HepG2 (cell line): ENCODE measurements around the gene TANC1. TPM values are rescaled to one million over a fixed set of nuclear protein-coding genes. Genes with fewer than 3 reads are reported as not detected.
A peak's percentile ranks its signal among the peaks of the same experiment; 100 is the strongest.

Experiments used
- ATAC-seq: fragments of 200-7000 bp; cut with Tn5 transposase; 3 replicates; pipeline ENCODE4 v1.9.1; 2020; ENCODE audit warnings: mild to moderate bottlenecking, moderate library complexity
- BruUV-seq: library from RNA; stranded (reverse); fragments of 400-500 nt; replicated peaks from 2 replicates; lab custom pipeline; 2021; lab: Mats Ljungman, UMichigan
- CTCF ChIA-PET: fragments of 300-600 bp; formaldehyde crosslinking; extraction: SDS; loops from one replicate; lab custom pipeline; 2021; ENCODE audit warnings: low total read pairs, inconsistent platforms, low intra/inter-chr PET ratio; lab: Yijun Ruan, JAX
- POLR2A ChIA-PET: fragments of 350-600 bp; sonication (Branson Sonifier 250); formaldehyde crosslinking; loops from one replicate; lab custom pipeline; 2020; ENCODE audit warnings: antibody characterized with exemption, inconsistent platforms; lab: Yijun Ruan, JAX
- DNase-seq: peaks from one replicate; pipeline ENCODE4 v3.0.0-alpha.2; 2015; ENCODE audit warnings: low spot score
- FAIRE-seq: peaks from 3 replicates; lab custom pipeline; 2011; peaks lifted over from hg19 to GRCh38; lab: Jason Lieb, UNC
- H2AFZ ChIP-seq: one replicate; pipeline ENCODE4 v1.6.1; 2011; ENCODE audit warnings: low read length, inconsistent platforms
- H3K27ac ChIP-seq: fragments of 300-600 bp; 3 replicates; pipeline ENCODE4 v1.8.0; 2011; ENCODE audit warnings: mixed run types, mild to moderate bottlenecking, mixed read lengths, low read length, inconsistent platforms; ENCODE audit not compliant: insufficient read depth; ENCODE audit errors: extremely low read length
- H3K27me3 ChIP-seq, 2 experiments: fragments of 200-600 bp in 1 of 2; 2 replicates in 1 of 2; 3 replicates in 1 of 2; pipeline versions ENCODE4 v1.6.0 to v1.8.0; 2011; ENCODE audit warnings: low read length in 2 of 2, mild to moderate bottlenecking in 2 of 2, moderate library complexity in 2 of 2, inconsistent platforms in 1 of 2; ENCODE audit not compliant: insufficient read depth in 2 of 2, control insufficient read depth in 1 of 2
- H3K36me3 ChIP-seq, 2 experiments: fragments of 200-600 bp in 1 of 2; replicated peaks in 1 of 2; 2 replicates in 1 of 2; 3 replicates in 1 of 2; pipeline versions ENCODE4 v1.5.1 to v1.8.0; 2011; ENCODE audit warnings: low read length in 2 of 2, inconsistent platforms in 1 of 2; ENCODE audit not compliant: insufficient read depth in 2 of 2, control insufficient read depth in 1 of 2
- H3K4me1 ChIP-seq: 2 replicates; pipeline ENCODE4 v1.5.1; 2012; ENCODE audit warnings: low read length, inconsistent platforms; ENCODE audit not compliant: insufficient read depth
- H3K4me2 ChIP-seq: 2 replicates; pipeline ENCODE4 v1.6.0; 2011; ENCODE audit warnings: low read depth, low read length, inconsistent platforms
- H3K4me3 ChIP-seq, 3 experiments: fragments of 200-600 bp in 1 of 3; sonication (generic), shearing (Covaris generic) in 1 of 3; replicated peaks in 1 of 3; 2 replicates each; pipeline ENCODE4 v1.5.1; 2011 to 2016; ENCODE audit warnings: low read length in 3 of 3, inconsistent platforms in 2 of 3, low read depth in 2 of 3, mild to moderate bottlenecking in 2 of 3, control low read depth in 1 of 3, mixed read lengths in 1 of 3; ENCODE audit not compliant: insufficient read depth in 1 of 3
- H3K79me2 ChIP-seq: one replicate; pipeline ENCODE4 v1.6.1; 2011; ENCODE audit warnings: low read length, inconsistent platforms; ENCODE audit not compliant: insufficient read depth
- H3K9ac ChIP-seq: 2 replicates; pipeline ENCODE4 v1.6.0; 2011; ENCODE audit warnings: mild to moderate bottlenecking, low read depth, low read length, inconsistent platforms; ENCODE audit not compliant: insufficient read depth
- H3K9me3 ChIP-seq: 2 replicates; pipeline ENCODE4 v1.5.1; 2012; ENCODE audit warnings: mild to moderate bottlenecking, low read length
- H4K20me1 ChIP-seq: 2 replicates; pipeline ENCODE4 v1.6.0; 2011; ENCODE audit warnings: inconsistent platforms, mild to moderate bottlenecking, low read length, moderate library complexity; ENCODE audit not compliant: insufficient read depth
- ATF7 ChIP-seq, 2 experiments: fragments of 450-650 bp in 1 of 2; sonication (generic) in 1 of 2; formaldehyde crosslinking in 1 of 2; IDR thresholded peaks; 2 replicates each; pipeline versions ENCODE4 v1.4.0 to v1.6.1; 2016 to 2020; ENCODE audit warnings: antibody characterized with exemption in 1 of 2, mild to moderate bottlenecking in 1 of 2, missing genetic modification reagents in 1 of 2
- BCL6 ChIP-seq: IDR thresholded peaks from 2 replicates; pipeline ENCODE4 v1.6.1; 2016; ENCODE audit warnings: missing genetic modification reagents, missing compliant biosample characterization
- CEBPB ChIP-seq: IDR thresholded peaks from 2 replicates; pipeline ENCODE4 v1.6.1; 2011; ENCODE audit warnings: low read depth, low read length, improper control_type of control experiment, borderline replicate concordance
- IKZF4 ChIP-seq: sonication (generic); formaldehyde crosslinking; IDR thresholded peaks from 2 replicates; pipeline ENCODE4 v1.5.1; 2020; ENCODE audit warnings: borderline replicate concordance, mild to moderate bottlenecking, low read depth, missing genetic modification reagents; ENCODE audit errors: not compliant biosample characterization
- ZNF263 ChIP-seq: sonication (generic); formaldehyde crosslinking; IDR thresholded peaks from 2 replicates; pipeline ENCODE4 v1.4.0; 2020; ENCODE audit warnings: missing genetic modification reagents
- WGBS: methylation state at CpG from one replicate; pipeline ENCODE4 v1.1.6; 2017; ENCODE audit warnings: low lambda C conversion rate; 5-methylcytosine and 5-hydroxymethylcytosine counted together
- in situ Hi-C: cut with HindIII; loops from 2 replicates; pipeline ENCODE4 v1.10.0; 2017; ENCODE audit warnings: low pct_unique_long_range_greater_than_20kb; ENCODE audit not compliant: extremely low pct_ligation_motif_present
- intact Hi-C: fragments of 100-400 bp; cut with micrococcal nuclease; formaldehyde crosslinking; loops from one replicate; pipeline ENCODE4 v1.10.0; 2022; ENCODE audit not compliant: unreplicated experiment
- polyA plus RNA-seq, 8 experiments: library from polyadenylated mRNA; depleted of rRNA in 3 of 8; stranded (reverse) in 7 of 8; unstranded in 1 of 8; fragments of >200 nt; fragmentation: Illumina TruSeq in 4 of 8; extraction: Trizol in 4 of 8; gene quantifications; 2 replicates each; pipeline versions ENCODE4 v1.2.1 to v1.2.3, GENCODE V29; 2011 to 2016; ENCODE audit warnings: low read depth in 4 of 8, missing spikeins in 1 of 8, mixed read lengths in 1 of 8; ENCODE audit not compliant: insufficient read depth in 1 of 8
- total RNA-seq, 5 experiments: library from RNA; depleted of rRNA; stranded (reverse); fragments of >200 nt; fragmentation: Illumina TruSeq; extraction: Trizol; gene quantifications; 2 replicates each; pipeline ENCODE4 v1.2.3, GENCODE V29; 2016; ENCODE audit warnings: low read depth in 1 of 5
- TF ChIP-seq, protein P1 (sequence below): sonication (generic); formaldehyde crosslinking; IDR thresholded peaks from 2 replicates; pipeline ENCODE4 v1.4.0; 2020; ENCODE audit warnings: low read depth, mild to moderate bottlenecking, missing genetic modification reagents
- TF ChIP-seq, protein P2 (sequence below): sonication (generic); formaldehyde crosslinking; IDR thresholded peaks from 2 replicates; pipeline ENCODE4 v1.5.1; 2020; ENCODE audit warnings: missing genetic modification reagents, mild to moderate bottlenecking, borderline replicate concordance
- TF ChIP-seq, protein P3 (sequence below), 2 experiments: fragments of 450-650 bp in 1 of 2; sonication (generic) in 1 of 2; formaldehyde crosslinking; IDR thresholded peaks; 2 replicates each; pipeline versions ENCODE4 v1.5.0 to v1.8.0; 2020 to 2022; ENCODE audit warnings: mild to moderate bottlenecking in 1 of 2, missing genetic modification reagents in 1 of 2

Gene TANC1
- total and polyA plus RNA-seq, 2 of the 13 experiments (the other 11 are each of a cell fraction or from before 2014, with no cell fraction given): 2.3 to 5.6 TPM

DNA sequence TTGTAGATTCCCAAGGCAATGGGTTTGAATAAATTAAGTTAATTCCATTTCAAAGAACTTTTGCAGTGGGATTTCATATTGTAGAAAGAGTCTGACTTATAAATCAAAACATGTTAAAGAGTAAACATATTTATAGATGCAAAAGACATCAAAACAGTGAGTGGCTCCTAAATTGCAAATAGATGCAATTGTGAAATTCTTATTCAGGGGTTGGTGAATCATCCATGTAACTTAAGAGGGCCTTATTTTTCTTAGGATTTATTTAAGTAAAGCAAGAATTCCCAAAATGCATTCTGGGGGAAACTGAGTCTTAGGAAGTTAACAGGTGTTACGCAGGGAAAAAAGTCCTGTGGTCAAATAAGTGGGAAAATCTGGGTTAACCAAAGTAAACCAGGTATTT is 11.3 kb downstream of the TANC1 start:
- CTCF ChIA-PET: no interaction called here
- no peaks in the 10 kb centered on the region for H3K9me3 ChIP-seq
- FAIRE-seq (no peak), ATAC-seq (no peak), DNase-seq (no peak)
- peaks cover 2% of the 10 kb centered on the region for H3K79me2 ChIP-seq
- H3K4me2 ChIP-seq: no peak overlapping the region
- POLR2A ChIA-PET: no interaction called here
- in situ Hi-C loops (no loop called here), intact Hi-C loops (loop anchor here (10.0 kb wide), 1 partner anchor 685 kb away; no protein-coding TSS in a partner anchor)
- no peaks in the 10 kb centered on the region for H3K36me3 ChIP-seq
- 84% methylated on average over 1 of the region's 1 CpG for WGBS
- BruUV-seq: no TSS peak
- no peaks in the 10 kb centered on the region for H3K27me3 ChIP-seq
- peaks cover 4% of the 10 kb centered on the region; the same call in 1 of the 2 replicates for H3K4me1 ChIP-seq
- no peak overlapping the region for H3K4me3 ChIP-seq
- H4K20me1 ChIP-seq: no peaks in the 10 kb centered on the region
- H3K27ac ChIP-seq: no peak overlapping the region
- H3K9ac ChIP-seq: no peak overlapping the region
- H2AFZ ChIP-seq: no peak overlapping the region
- TF ChIP-seq, protein P1, sequence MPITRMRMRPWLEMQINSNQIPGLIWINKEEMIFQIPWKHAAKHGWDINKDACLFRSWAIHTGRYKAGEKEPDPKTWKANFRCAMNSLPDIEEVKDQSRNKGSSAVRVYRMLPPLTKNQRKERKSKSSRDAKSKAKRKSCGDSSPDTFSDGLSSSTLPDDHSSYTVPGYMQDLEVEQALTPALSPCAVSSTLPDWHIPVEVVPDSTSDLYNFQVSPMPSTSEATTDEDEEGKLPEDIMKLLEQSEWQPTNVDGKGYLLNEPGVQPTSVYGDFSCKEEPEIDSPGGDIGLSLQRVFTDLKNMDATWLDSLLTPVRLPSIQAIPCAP (CRISPR knock-in tag): no peak
- TF ChIP-seq, protein P2, sequence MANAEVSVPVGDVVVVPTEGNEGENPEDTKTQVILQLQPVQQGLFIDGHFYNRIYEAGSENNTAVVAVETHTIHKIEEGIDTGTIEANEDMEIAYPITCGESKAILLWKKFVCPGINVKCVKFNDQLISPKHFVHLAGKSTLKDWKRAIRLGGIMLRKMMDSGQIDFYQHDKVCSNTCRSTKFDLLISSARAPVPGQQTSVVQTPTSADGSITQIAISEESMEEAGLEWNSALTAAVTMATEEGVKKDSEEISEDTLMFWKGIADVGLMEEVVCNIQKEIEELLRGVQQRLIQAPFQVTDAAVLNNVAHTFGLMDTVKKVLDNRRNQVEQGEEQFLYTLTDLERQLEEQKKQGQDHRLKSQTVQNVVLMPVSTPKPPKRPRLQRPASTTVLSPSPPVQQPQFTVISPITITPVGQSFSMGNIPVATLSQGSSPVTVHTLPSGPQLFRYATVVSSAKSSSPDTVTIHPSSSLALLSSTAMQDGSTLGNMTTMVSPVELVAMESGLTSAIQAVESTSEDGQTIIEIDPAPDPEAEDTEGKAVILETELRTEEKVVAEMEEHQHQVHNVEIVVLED (CRISPR knock-in tag): no peak

DNA sequence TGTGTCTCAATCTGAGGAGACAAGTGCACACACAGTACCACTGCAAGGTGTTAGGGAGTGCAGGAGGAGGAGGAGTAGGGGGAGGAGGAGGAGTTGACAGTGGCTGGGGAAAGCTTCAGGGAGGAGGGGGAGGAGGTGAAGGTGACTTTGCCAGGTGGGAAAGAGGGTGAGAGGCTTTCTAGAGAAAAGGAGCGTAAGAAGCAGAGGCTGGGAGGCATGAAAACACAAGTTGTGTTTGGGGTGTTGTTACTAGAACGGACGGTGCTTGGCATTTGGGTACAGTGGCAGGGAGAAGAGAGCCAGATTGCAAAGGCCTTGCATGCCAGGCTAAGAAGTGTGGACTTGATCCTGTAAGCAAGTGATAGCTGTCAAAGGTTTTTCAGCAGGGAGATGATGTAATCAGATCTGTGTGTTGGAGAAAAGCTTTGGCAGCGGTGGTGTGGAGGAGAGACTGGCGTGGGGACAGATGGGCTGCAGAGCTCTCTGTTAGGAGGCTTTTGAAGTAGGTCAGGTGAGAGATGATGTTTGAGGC is 16.2 kb downstream of the TANC1 start:
- Histone ChIP-seq H3K9ac (no peak overlapping the region), H3K27me3 (no peaks in the 10 kb centered on the region)
- TF ChIP-seq, protein P3, sequence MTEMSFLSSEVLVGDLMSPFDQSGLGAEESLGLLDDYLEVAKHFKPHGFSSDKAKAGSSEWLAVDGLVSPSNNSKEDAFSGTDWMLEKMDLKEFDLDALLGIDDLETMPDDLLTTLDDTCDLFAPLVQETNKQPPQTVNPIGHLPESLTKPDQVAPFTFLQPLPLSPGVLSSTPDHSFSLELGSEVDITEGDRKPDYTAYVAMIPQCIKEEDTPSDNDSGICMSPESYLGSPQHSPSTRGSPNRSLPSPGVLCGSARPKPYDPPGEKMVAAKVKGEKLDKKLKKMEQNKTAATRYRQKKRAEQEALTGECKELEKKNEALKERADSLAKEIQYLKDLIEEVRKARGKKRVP (CRISPR knock-in tag; IDR thresholded peaks at IDR 0.05): peak in 1 of 2 experiments; percentile 37; a peak in 1 of 4 replicates
- peak; percentile 90 for TF ChIP-seq ZNF263 (CRISPR knock-in tag)
- TF ChIP-seq BCL6 (CRISPR knock-in tag): no peak
- no peak for TF ChIP-seq IKZF4 (CRISPR knock-in tag)
- TF ChIP-seq ATF7 (IDR thresholded peaks at IDR 0.05): peak; percentile 52; the same call in 1 of the 2 replicates
- no peak for TF ChIP-seq ATF7 (CRISPR knock-in tag; IDR thresholded peaks at IDR 0.05)
- peak; percentile 27; the same call in 1 of the 2 replicates for TF ChIP-seq CEBPB
- TF ChIP-seq, all 625 proteins: peak for 4
- 34% methylated on average over 5 of the region's 5 CpGs for WGBS
- Histone ChIP-seq H3K4me1 (peaks cover 8% of the 10 kb centered on the region; the same call in 1 of the 2 replicates), H3K4me2 (no peak overlapping the region), H2AFZ (no peak overlapping the region), H3K36me3 (no peaks in the 10 kb centered on the region), H3K79me2 (no peaks in the 10 kb centered on the region), H3K4me3 (no peak overlapping the region), H3K27ac (no peak overlapping the region), H3K9me3 (no peaks in the 10 kb centered on the region), H4K20me1 (no peaks in the 10 kb centered on the region)
- FAIRE-seq: no peak
- DNase-seq: no peak
- POLR2A ChIA-PET: interaction anchor here (1.4 kb wide), 2 partner anchors 14 to 16 kb away, joined by 3 read pairs; partner anchors contain the start of gene TANC1
- CTCF ChIA-PET: no interaction called here
- BruUV-seq: no TSS peak
- in situ Hi-C loops: no loop called here
- intact Hi-C loops: no loop called here
- no peak; the same call in 2 of the 3 replicates for ATAC-seq
